Nephron progenitor cell (in vitro differentiated cells): ENCODE results near the gene EXOSC3.
A peak's percentile ranks its signal among the peaks of the same experiment; 100 is the strongest.
"Not testable (repeated sequence)": the region's sequence is repeated elsewhere in the genome, so short reads cannot be mapped to it uniquely, and the experiment has no call there.

Experiments
- DNase-seq: peaks from one replicate; pipeline ENCODE4 v3.0.0; 2021
- H3K27ac Mint-ChIP-seq: 2 replicates; pipeline ENCODE4 v1.8.0; 2021; ENCODE audit warnings: mild to moderate bottlenecking, moderate library complexity, mixed read lengths
- H3K27me3 Mint-ChIP-seq: 2 replicates; pipeline ENCODE4 v1.8.0; 2021; ENCODE audit warnings: mild to moderate bottlenecking, low read depth, mixed read lengths; ENCODE audit not compliant: poor library complexity
- H3K36me3 Mint-ChIP-seq: 2 replicates; pipeline ENCODE4 v1.8.0; 2021; ENCODE audit warnings: low read depth, mixed read lengths
- H3K4me1 Mint-ChIP-seq: 2 replicates; pipeline ENCODE4 v1.8.0; 2021; ENCODE audit warnings: mixed read lengths
- H3K4me3 Mint-ChIP-seq: 2 replicates; pipeline ENCODE4 v1.8.0; 2021; ENCODE audit warnings: mild to moderate bottlenecking, moderate library complexity, mixed read lengths
- H3K9me3 Mint-ChIP-seq: 2 replicates; pipeline ENCODE4 v1.8.0; 2021; ENCODE audit warnings: mild to moderate bottlenecking, moderate library complexity, mixed read lengths
- TF ChIP-seq, protein P1 (sequence below): fragments of 200-600 bp; sonication (generic); IDR thresholded peaks from 2 replicates; pipeline ENCODE4 v1.5.0; 2021; ENCODE audit warnings: antibody characterized with exemption

EXOSC3 gene

DNA sequence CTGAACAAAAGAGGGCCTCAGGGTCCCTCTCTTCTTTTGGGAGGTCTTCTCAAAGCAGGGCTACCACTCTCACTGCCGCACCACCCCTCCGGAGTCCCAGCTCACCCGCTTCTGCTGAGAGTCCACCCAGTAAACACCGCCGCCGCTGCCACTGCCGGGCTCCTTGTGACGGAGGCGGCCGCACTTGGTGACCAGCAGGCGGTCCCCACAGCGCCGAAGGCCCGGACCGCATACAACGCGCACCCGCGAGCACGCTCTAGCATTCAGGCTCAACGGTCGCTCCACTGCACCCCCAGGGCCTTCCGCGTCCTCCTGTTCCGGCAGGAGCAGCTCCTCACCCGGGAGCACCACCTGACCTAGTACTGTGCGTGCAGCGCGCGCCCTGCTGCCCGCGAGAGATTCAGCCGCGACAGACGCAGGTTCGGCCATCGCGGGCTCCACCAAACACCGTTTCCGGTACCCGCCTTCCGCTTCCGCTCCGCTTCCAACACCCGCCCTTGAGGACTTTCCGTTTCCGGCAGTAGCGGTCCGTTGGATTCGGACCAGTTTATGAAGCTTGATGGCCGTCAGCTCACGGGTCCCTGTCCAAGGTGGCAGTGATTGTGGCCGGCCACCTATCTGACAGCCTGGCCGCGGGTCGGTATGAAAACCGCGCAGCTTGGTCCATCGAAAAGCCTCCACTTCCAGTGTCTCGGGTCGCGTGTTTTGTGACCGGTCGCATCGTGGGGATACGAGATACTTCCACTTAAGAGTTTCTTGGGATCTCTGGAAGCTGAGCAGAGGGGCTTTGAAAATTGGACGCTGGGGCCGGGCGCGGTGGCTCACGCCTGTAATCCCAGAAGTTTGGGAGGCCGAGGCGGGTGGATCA is at the start of gene EXOSC3:
EXOSC3 (minus strand) TSS at position 449 of the 868 bp plus-strand sequence; CDS start at position 429, 20 bp downstream.
- Mint-ChIP-seq H3K9me3 (no peaks in the 10 kb centered on the region), H3K27me3 (peaks cover 14% of the 10 kb centered on the region), H3K4me1 (peaks cover 38% of the 10 kb centered on the region), H3K4me3 (peak within 1 kb of the TSS; percentile 99), H3K36me3 (peaks cover 33% of the 10 kb centered on the region), H3K27ac (peak within 1 kb of the TSS; percentile 93)
- TF ChIP-seq, protein P1, sequence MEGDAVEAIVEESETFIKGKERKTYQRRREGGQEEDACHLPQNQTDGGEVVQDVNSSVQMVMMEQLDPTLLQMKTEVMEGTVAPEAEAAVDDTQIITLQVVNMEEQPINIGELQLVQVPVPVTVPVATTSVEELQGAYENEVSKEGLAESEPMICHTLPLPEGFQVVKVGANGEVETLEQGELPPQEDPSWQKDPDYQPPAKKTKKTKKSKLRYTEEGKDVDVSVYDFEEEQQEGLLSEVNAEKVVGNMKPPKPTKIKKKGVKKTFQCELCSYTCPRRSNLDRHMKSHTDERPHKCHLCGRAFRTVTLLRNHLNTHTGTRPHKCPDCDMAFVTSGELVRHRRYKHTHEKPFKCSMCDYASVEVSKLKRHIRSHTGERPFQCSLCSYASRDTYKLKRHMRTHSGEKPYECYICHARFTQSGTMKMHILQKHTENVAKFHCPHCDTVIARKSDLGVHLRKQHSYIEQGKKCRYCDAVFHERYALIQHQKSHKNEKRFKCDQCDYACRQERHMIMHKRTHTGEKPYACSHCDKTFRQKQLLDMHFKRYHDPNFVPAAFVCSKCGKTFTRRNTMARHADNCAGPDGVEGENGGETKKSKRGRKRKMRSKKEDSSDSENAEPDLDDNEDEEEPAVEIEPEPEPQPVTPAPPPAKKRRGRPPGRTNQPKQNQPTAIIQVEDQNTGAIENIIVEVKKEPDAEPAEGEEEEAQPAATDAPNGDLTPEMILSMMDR = no peak
- peak; percentile 88 for DNase-seq

DNA sequence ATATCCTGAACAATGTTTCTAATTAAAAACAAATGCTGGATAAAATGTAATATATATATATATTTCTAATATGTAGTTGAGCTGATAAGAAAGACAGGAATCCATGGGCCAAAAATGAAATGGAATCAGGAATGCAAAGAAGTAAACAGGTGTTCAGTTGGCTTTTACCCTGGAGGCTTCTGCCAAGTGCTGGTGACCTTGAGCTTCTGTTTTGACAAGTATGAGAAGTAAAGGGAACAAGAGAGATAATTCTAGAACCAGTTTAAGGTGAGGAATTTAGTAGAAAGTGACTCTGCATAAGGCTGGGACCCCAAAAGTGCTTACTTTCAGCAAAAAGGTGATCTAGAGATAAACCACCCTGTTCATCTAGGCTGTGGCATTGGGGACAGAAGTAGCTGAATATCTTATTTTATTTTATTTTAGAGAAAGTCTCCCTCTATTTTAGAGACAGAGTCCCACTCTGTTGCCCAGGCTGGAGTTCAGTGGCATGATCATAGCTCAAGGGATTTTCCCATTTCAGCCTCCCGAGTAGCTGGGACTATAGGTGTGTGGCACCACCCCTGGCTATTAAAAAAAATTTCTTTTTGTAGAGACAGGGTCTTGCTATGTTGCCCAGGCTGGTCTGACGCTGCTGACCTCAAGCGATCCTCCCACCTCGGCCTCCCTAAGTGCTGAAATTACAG is 42.8 kb upstream of the EXOSC3 start:
- H3K4me3 Mint-ChIP-seq = no peak overlapping the region
- H3K4me1 Mint-ChIP-seq = no peaks in the 10 kb centered on the region
- no peak for DNase-seq
- H3K36me3 Mint-ChIP-seq = peaks cover 67% of the 10 kb centered on the region
- TF ChIP-seq, protein P1 = no peak
- no peaks in the 10 kb centered on the region for H3K9me3 Mint-ChIP-seq
- H3K27ac Mint-ChIP-seq = no peak overlapping the region
- no peaks in the 10 kb centered on the region for H3K27me3 Mint-ChIP-seq

DNA sequence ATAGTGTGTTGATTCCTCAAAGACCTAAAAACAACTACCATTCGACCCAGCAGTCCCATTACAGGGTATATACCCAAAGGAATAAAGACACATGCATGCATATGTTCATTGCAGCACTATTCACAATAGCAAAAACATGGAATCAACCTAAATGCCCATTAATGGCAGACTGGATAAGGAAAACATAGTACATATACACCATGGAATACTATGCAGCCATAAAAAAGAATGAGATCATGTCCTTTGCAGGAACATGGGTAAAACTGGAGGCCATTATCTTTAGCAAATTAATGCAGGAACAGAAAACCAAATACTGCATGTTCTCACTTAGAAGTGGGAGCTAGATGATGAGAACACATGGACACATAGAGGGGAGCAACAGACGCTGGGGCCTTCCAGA is 40.3 kb upstream of the EXOSC3 start:
- not testable (repeated sequence) for DNase-seq, H3K27ac Mint-ChIP-seq, H3K27me3 Mint-ChIP-seq, H3K4me1 Mint-ChIP-seq, H3K9me3 Mint-ChIP-seq, H3K4me3 Mint-ChIP-seq
- H3K36me3 Mint-ChIP-seq = peaks cover 85% of the 10 kb centered on the region

DNA sequence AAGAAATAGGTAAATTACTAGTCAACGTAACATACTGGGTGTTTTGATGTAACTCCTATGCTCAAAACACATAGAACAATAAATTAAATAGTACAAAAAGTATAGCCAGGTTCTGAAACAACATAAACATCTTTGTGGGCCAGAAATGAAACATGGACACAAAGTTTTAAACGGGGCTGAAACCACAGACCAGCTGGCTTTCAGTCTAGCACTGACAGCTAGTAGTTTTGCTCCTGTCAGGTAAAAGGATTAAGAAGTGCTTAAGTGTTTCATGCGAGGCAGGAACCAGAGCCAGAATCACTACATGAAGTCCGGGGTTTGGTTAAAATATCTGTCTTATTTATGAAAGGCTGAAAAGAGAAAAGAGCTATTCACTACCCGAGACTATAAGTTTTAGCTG is 35.3 kb upstream of the EXOSC3 start:
- Mint-ChIP-seq H3K9me3 (no peaks in the 10 kb centered on the region), H3K36me3 (peaks cover 57% of the 10 kb centered on the region), H3K27me3 (no peaks in the 10 kb centered on the region), H3K27ac (no peak overlapping the region), H3K4me3 (no peak overlapping the region), H3K4me1 (no peaks in the 10 kb centered on the region)
- DNase-seq = no peak
- TF ChIP-seq, protein P1 = no peak

DNA sequence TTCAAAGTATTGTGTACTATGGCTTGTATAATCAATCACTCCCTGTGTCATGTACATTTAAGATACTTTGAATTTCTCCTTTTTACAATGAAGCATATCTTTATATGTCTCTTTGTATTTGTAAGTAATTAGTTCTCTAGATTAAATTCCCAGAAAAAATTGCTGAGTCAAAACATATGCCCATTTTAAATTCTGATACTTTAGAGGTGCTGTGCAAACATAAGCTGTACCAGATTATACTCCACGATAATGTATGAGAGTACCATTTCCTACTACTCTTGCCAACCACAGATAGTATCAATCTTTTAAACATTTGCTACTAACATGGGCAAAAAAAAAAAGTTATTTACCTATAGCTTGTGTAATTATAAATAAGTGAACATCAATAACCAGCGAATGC is 34.0 kb upstream of the EXOSC3 start:
- Mint-ChIP-seq H3K4me1 (no peaks in the 10 kb centered on the region), H3K9me3 (no peaks in the 10 kb centered on the region), H3K4me3 (no peak overlapping the region), H3K36me3 (peaks cover 47% of the 10 kb centered on the region), H3K27me3 (no peaks in the 10 kb centered on the region), H3K27ac (no peak overlapping the region)
- TF ChIP-seq, protein P1 = no peak
- no peak for DNase-seq

DNA sequence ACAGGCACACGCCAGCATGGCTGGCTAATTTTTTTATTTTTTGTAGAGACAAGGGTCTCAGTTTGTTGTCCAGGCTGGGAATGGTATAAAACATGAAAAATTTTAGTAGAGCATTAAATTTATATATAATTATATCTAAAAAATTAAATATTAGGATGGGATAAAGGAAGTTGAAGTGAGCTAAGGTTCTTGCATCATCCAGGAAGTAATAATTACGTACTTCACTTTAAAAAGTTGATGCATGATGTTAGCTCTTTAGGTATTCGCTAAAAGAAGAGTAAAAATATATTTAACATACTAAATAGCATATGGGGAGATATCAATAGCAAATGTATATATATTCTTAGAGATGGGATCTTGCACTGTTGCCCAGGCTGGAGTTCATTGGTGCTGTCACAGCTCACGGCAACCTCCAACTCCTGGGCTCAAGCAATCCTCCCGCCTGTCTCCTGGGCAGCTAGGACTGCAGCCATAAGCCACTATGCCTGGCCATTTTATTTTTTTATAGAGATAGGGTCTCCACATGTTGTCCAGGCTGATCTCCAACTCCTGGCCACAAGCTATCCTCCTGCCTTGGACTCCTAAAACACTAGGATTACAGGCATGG is 28.0 kb upstream of the EXOSC3 start:
- H3K27me3 Mint-ChIP-seq = no peaks in the 10 kb centered on the region
- H3K27ac Mint-ChIP-seq = no peak overlapping the region
- H3K4me1 Mint-ChIP-seq = no peaks in the 10 kb centered on the region
- DNase-seq = no peak
- TF ChIP-seq, protein P1 = no peak
- H3K36me3 Mint-ChIP-seq = peaks cover 44% of the 10 kb centered on the region
- H3K9me3 Mint-ChIP-seq = no peaks in the 10 kb centered on the region
- no peak overlapping the region for H3K4me3 Mint-ChIP-seq
